ENCODE results near the gene DNASE1L1.

GRCh38 chrX:154372612-154373022, 36.4 kb downstream of the DNASE1L1 start:
- no peak for TF ChIP-seq EZH2 (optimal IDR thresholded peaks at IDR 0.05; ENCODE audit: low read depth, low read length)
- no peak for TF ChIP-seq CTCF (IDR thresholded peaks at IDR 0.05; ENCODE audit: low read length)
- no peak for TF ChIP-seq EZH2phosphoT487 (IDR thresholded peaks at IDR 0.05; ENCODE audit: low read length)

All from MM.1S (cell line).